ENCODE measurements around the gene RAB28. TPM values are rescaled to one million over a fixed set of nuclear protein-coding genes. Genes with fewer than 3 reads are reported as not detected.

RAB28 gene
- total and polyA plus RNA-seq, 2 of the 8 experiments (the other 6 are each of a cell fraction or from before 2014, with no cell fraction given): 16.0 to 18.7 TPM

DNA sequence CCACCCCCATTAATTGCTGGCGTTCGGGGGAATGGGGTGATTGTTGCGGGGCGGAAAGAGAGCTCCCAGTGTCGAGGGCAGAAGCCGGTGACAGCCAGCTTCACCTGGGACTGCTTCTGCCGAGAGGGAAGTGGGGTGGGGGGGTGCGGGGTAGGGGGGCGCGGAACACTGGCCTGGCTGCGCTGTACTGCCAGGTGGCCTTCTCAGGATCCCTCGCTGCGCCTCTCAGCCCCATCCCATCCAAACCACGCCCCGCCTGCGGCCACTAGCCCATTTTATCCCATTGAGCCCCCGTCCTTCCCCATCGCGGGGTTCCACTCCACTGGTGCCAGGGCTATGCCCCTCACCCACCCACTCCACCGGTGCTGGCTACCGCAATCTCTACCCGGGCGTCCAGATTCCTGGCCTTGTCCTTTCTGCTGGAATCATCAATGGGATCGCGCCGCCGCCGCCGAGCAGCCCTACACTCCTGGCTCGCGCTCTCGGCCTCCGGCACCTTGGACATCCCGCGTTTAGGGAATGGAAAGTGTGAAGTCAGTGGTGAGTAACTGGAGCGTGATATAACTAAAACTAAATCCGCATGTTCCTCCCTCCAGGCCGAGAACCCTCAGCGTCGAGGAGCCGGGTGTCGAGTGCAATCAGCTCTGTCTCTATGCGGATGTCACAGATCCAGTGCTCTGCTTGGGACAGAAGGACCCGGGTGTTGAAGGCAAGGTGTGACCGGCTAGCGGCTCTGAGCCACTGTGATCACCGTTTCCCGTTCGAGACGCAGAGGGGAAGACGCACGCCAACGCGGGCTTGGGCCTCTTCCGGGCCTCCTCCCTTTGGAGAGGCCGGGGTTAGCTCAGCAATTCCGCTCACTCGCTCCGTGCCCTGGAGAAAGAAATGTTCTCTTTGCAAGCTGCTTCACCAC lies 39.7 kb upstream of the RAB28 start:
- H4K91ac ChIP-seq (replicated peaks; ENCODE audit: insufficient read length, low read length): no peak overlapping the region
- no peak overlapping the region for H2BK5ac ChIP-seq (ENCODE audit: low read depth, low read length)
- no peak overlapping the region for H3K23ac ChIP-seq (ENCODE audit: insufficient read length)
- CTCF ChIA-PET (ENCODE audit: partially characterized antibody): interaction anchor here (0.6 to 13.6 kb wide), 8 partner anchors 9 to 302 kb away, joined by 3 to 132 read pairs (median 7); partner anchors contain the start of genes NKX3-2 and RAB28
- 0 out of 2 replicates have a peak overlapping the region, but pooled peaks have one; percentile 22 for H2BK12ac ChIP-seq (ENCODE audit: low read depth, low read length)
- H2BK20ac ChIP-seq (ENCODE audit: low read length): no peak overlapping the region; the same call in 1 of the 2 replicates
- H4K20me1 ChIP-seq (replicated peaks in 1 of 2; ENCODE audit: control insufficient read depth in 1 of 2, insufficient read depth in 2 of 2, low read length in 2 of 2): peaks cover 9 to 12% of the 10 kb centered on the region in 2 experiments
- peaks cover 76 to 86% (median 81%) of the 10 kb centered on the region in 4 experiments for H3K27me3 ChIP-seq (replicated peaks in 1 of 4; ENCODE audit: control insufficient read depth in 3 of 4, extremely low read depth in 1 of 4, insufficient read depth in 3 of 4, low read length in 3 of 4)
- H3K4me1 ChIP-seq (replicated peaks in 1 of 4; ENCODE audit: control insufficient read depth in 3 of 4, insufficient read depth in 4 of 4, low read length in 3 of 4): peaks cover 5 to 30% (median 21%) of the 10 kb centered on the region in 4 experiments
- peak in 1 of 2 experiments; percentile 67 for DNase-seq (ENCODE audit: low read depth in 1 of 2, low spot score in 2 of 2)
- no peak overlapping the region for H3K4ac ChIP-seq (replicated peaks; ENCODE audit: insufficient read length, low read depth, low read length)
- H2BK120ac ChIP-seq (replicated peaks; ENCODE audit: low read depth, low read length): no peak overlapping the region
- no peak overlapping the region for H3K27ac ChIP-seq (ENCODE audit: low read depth, low read length)
- H2AFZ ChIP-seq (ENCODE audit: low read length): 0 out of 2 replicates have a peak overlapping the region, but pooled peaks have one; percentile 0
- H3K4me2 ChIP-seq (ENCODE audit: insufficient read depth in 1 of 2, low read depth in 2 of 2, low read length in 2 of 2): peak overlapping the region; percentile 69 to 76
- H3K18ac ChIP-seq (ENCODE audit: extremely low read depth, low read length): no peak overlapping the region
- peaks cover 0 to 9% (median 2%) of the 10 kb centered on the region in 4 experiments; a peak in 2 of 8 replicates for H3K36me3 ChIP-seq (ENCODE audit: control insufficient read depth in 2 of 4, insufficient read depth in 4 of 4, low read length in 3 of 4)
- H4K8ac ChIP-seq (ENCODE audit: extremely low read depth, insufficient read depth, low read length): no peak overlapping the region
- FAIRE-seq: no peak
- POLR2A ChIA-PET (ENCODE audit: partially characterized antibody): interaction anchor here (1.2 to 5.6 kb wide), 5 partner anchors 8 to 40 kb away, joined by 3 to 37 read pairs (median 9); partner anchors contain the start of gene NKX3-2
- H3K79me1 ChIP-seq (ENCODE audit: low read depth, low read length): no peaks in the 10 kb centered on the region
- 5% methylated on average over 52 of the region's 59 CpGs; no CpG with 5 or more reads in 1 of the 2 experiments for WGBS, 2 experiments (ENCODE audit: extremely low coverage in 1 of 2, insufficient coverage in 1 of 2, insufficient read length in 1 of 2, insufficient replicate concordance in 2 of 2, low coverage in 1 of 2, low lambda C conversion rate in 2 of 2, missing lambda C conversion rate in 1 of 2)
- peak overlapping the region in 1 of 4 experiments; percentile 56; a peak in 2 of 8 replicates for H3K4me3 ChIP-seq (ENCODE audit: extremely low read depth in 1 of 4, insufficient read depth in 2 of 4, low read depth in 3 of 4, low read length in 4 of 4)
- peak overlapping the region; percentile 65; the same call in 1 of the 2 replicates for H2BK15ac ChIP-seq (ENCODE audit: low read length)
- H3K14ac ChIP-seq (ENCODE audit: insufficient read length): no peak overlapping the region
- H3K79me2 ChIP-seq (ENCODE audit: control insufficient read depth in 1 of 2, insufficient read depth in 2 of 2, low read length in 2 of 2): no peaks in the 10 kb centered on the region
- peaks cover 8 to 14% of the 10 kb centered on the region in 2 experiments for H3K9me3 ChIP-seq (ENCODE audit: insufficient read depth in 2 of 2, low read depth in 1 of 2, low read length in 1 of 2)
- peaks cover 4% of the 10 kb centered on the region; the same call in 1 of the 2 replicates for H3K23me2 ChIP-seq (ENCODE audit: low read depth, low read length)
- no peak overlapping the region for H3K9ac ChIP-seq (replicated peaks in 1 of 4; ENCODE audit: extremely low read depth in 1 of 4, low read depth in 3 of 4, low read length in 3 of 4)
- H2AK5ac ChIP-seq (ENCODE audit: low read depth, low read length): no peak overlapping the region
- no peak overlapping the region for H3K56ac ChIP-seq (replicated peaks; ENCODE audit: insufficient read length, low read depth, low read length)
- no peak for TF ChIP-seq JUND (IDR thresholded peaks at IDR 0.05; ENCODE audit: low read length)
- TF ChIP-seq, protein P1, sequence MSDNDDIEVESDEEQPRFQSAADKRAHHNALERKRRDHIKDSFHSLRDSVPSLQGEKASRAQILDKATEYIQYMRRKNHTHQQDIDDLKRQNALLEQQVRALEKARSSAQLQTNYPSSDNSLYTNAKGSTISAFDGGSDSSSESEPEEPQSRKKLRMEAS (IDR thresholded peaks at IDR 0.05): peak; percentile 63
- TF ChIP-seq, protein P2, sequence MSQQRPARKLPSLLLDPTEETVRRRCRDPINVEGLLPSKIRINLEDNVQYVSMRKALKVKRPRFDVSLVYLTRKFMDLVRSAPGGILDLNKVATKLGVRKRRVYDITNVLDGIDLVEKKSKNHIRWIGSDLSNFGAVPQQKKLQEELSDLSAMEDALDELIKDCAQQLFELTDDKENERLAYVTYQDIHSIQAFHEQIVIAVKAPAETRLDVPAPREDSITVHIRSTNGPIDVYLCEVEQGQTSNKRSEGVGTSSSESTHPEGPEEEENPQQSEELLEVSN (IDR thresholded peaks at IDR 0.05): peak; percentile 74
- no peak for TF ChIP-seq CREB1 (IDR thresholded peaks at IDR 0.05)
- no peak for TF ChIP-seq EP300 (IDR thresholded peaks at IDR 0.05; ENCODE audit: borderline replicate concordance in 1 of 2, low read depth in 2 of 2, low read length in 2 of 2)
- peak; percentile 92 for TF ChIP-seq RNF2 (IDR thresholded peaks at IDR 0.05; ENCODE audit: borderline replicate concordance, low read depth, low read length, missing control alignments, poor library complexity, severe bottlenecking)
- no peak for TF ChIP-seq HDAC2 (IDR thresholded peaks at IDR 0.05; ENCODE audit: borderline replicate concordance in 1 of 2, low read depth in 2 of 2, low read length in 2 of 2)
- no peak for TF ChIP-seq TEAD4 (IDR thresholded peaks at IDR 0.05; ENCODE audit: low read depth, low read length)
- no peak overlapping the region for H4K5ac ChIP-seq (ENCODE audit: insufficient read length, low read depth, low read length)

All from H1 (cell line).